ENCODE measurements around the gene MAGEB3.

Gene MAGEB3

GRCh38 chrX:30280428-30280827 is 50.0 kb downstream of the MAGEB3 start:
- DNase-seq (ENCODE audit: low read depth): no peak

DNA sequence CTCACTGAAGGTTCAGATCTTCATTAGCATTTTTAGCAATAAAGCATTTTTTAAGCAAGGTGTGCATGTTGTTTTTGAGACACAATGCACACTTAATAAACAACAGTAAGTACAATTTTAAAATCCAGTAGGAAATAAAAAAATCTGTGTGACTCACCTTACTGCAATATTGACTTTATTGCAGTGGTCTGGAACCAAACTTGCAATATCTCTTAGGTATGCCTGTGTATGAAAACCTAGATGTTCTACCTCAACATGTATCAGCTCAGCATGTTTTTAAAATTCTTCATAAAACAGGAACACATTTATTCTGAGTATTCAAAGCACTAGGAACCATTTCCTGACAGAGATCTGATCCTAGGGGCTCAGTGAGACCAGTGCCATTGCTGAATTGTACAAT is 52.1 kb downstream of the MAGEB3 start:
- DNase-seq (ENCODE audit: low read depth): no peak

DNA sequence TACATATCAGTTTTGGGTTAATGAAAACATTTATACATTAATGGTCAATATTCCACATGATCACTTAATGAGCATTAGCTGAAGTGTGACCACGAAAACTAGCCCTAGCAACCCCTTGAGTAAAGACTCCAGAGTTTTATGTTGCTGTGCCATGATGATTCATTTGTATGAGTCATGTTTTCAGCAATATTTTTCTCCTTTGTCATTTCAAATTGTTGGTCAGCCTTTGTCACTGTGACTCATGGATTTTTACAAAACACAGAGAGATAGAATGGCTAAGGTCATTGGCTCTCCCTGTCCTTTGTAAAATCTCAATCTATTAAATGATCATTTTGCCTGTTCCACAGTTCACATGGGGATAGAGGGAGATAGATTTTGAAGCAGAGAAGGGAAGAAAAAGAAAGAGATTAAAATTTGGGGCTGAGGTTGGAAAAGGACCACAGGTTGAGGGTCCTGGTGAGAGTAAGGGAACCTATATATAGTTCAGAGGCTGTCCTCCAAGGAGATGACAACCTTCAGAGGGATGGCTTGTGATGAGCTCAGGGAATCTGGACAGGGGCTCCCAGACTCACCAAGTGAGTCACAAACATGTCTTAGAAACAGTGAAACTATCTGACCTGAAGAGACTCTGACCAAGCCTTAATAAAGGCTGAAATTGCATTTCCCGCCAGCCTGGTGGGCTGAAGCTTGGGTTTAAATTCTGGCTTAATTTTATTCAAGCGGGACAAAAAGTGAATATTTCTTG is 53.2 kb downstream of the MAGEB3 start:
- DNase-seq (ENCODE audit: low read depth): no peak
